ENCODE results near the gene NUP35.
"Not testable (repeated sequence)": the region's sequence is repeated elsewhere in the genome, so short reads cannot be mapped to it uniquely, and the experiment has no call there.

The NUP35 gene

GRCh38 chr2:183148955-183149354 is 24.7 kb downstream of the NUP35 start:
- DNase-seq, result no peak

DNA sequence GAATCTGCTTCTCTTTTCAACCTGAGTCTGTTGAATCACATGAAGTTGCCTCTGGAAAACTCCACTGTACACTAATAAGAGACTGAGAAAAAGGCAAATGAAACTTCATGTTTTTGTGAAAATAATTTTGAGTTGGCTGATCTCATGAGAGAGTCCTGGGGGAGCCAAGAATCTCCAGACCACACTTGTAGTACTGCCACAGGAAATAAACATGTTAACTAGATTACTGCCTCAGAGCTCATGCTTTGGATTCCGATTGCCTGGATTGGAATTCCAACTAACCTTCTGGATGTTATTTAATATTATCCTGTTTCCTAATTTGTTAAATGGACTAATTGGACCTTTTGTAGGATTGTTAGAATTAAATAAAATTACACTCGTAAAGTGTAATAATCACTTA is 25.2 kb downstream of the NUP35 start:
- no peak for DNase-seq

DNA sequence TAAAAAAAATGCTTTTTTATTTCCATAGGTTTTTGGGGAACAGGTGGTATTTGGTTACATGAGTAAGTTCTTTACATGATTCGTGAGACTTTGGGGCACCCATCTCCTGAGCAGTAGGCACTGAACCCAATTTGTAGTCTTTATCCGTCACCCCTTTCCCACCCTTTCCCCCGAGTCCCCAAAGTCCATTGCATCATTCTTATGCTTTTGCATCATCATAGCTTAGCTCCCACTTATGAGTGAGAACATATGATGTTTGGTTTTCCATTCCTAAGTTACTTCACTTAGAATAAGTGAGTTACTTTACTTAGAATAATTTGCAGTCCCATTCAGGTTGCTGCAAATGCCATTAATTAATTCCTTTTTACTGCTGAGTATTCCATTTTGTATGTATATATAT is 28.0 kb downstream of the NUP35 start:
- not testable (repeated sequence) for DNase-seq

- DNase-seq, result no peak
Measured at GRCh38 chr2:183153967-183154366, 29.7 kb downstream of the NUP35 start.

GRCh38 chr2:183154772-183155171 is 30.5 kb downstream of the NUP35 start:
- not testable (repeated sequence) for DNase-seq

- DNase-seq, result no peak
Measured at GRCh38 chr2:183157131-183157530, 32.9 kb downstream of the NUP35 start.

DNA sequence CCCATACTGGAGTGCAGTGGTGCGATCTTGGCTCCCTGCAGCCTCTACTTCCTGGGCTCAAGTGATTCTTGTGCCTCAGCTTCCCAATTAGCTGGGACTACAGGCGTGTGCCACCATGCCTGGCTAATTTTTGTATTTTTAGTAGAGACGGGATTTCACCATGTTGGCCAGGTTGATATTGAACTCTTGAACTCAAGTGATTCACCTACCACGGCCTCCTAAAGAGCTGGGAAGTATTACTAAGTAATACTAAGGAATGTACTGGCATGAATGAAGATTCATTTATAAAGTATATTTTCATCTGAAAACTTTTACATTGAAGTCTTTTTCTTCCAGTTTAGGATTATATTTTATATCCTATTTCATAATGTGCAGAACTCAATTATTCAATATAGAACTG is 38.1 kb downstream of the NUP35 start:
- no peak for DNase-seq

- no peak for DNase-seq
Measured at GRCh38 chr2:183163821-183164649, 39.8 kb downstream of the NUP35 start.

GRCh38 chr2:183164650-183165015 is 40.4 kb downstream of the NUP35 start:
- no peak for DNase-seq

GRCh38 chr2:183166210-183166609 is 42.0 kb downstream of the NUP35 start:
- no peak for DNase-seq

DNA sequence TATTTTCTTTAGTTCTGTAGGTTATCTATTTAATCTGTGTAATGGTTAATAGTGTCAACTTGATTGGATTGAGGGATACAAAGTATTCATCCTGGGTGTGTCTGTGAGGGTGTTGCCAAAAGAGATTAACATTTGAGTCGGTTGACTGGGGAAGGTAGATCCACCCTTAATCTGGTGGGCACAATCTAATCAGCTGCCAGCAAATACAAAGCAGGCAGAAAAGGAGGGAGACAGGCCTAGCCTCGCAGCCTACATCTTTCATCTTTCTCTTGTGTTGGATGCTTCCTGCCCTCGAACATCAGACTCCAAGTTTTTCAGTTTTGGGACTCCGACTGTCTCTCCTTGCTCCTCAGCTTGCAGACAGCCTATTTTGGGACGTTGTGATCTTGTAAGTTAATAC is 42.7 kb downstream of the NUP35 start:
- not testable (repeated sequence) for DNase-seq

GRCh38 chr2:183172220-183172887 is 48.1 kb downstream of the NUP35 start:
- no peak for DNase-seq

DNA sequence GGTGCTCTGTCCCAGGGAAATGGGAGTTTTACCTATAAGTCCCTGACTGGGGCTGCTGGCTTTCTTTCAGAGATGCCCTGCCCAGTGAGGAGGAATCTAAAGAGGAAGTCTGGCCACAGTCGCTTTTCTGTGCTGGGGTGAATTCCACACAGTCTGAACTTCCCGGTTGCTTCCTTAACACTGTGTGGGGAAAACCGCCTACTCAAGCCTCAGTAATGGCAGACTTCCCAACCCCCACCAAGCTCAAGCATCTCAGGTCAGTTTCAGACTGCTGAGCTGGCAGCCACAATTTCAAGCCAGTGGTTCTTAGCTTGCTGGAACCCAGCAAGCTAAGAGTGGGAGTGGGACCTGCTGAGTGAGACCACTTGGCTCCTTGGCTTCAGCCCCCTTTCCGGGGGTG is 54.9 kb downstream of the NUP35 start:
- no peak for DNase-seq

DNA sequence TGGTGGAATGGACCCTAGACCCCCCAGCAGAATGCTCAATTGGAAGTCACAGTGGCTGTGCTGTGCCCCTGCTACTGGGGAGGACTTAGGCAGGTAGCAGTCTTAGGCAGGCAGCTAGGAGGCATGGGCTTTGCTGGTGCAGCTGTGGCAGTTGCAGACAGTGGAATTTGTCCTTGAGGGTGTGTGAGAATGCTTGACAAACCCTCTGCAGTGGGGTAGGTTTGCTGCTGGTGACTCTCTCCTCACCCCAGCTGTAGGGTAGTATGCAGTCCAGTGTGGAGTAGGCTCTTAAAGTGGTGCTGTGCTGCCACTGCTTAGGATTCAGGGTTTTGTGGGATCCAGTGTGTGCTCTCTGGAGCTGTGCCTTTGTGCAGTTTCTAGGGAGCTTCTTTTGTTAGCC is 61.3 kb downstream of the NUP35 start:
- no peak for DNase-seq

GRCh38 chr2:183186296-183186695 is 62.1 kb downstream of the NUP35 start:
- DNase-seq, result no peak

GRCh38 chr2:183186766-183187165 is 62.5 kb downstream of the NUP35 start:
- DNase-seq, result no peak

GRCh38 chr2:183192343-183192742 is 68.1 kb downstream of the NUP35 start:
- no peak for DNase-seq

- DNase-seq, result no peak
Measured at GRCh38 chr2:183193904-183194303, 69.7 kb downstream of the NUP35 start.

DNA sequence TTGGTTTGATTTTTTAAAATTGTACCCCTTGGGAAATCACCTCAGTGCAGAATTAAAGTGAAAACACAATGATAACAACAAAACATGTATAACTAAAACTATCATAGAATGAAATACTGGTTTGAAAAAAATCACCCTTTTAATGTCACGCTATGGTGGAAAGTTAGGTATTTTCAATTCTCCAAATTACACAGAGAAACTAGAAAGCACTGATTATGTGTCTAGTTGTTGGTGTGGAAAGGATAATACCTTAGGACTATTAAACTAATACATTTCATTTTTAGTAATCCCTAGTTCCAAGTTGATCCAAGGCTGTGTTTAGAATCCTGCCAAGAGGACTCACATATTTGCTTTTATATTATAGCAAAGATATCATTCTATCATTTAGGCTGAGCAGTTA is 71.2 kb downstream of the NUP35 start:
- no peak for DNase-seq

DNA sequence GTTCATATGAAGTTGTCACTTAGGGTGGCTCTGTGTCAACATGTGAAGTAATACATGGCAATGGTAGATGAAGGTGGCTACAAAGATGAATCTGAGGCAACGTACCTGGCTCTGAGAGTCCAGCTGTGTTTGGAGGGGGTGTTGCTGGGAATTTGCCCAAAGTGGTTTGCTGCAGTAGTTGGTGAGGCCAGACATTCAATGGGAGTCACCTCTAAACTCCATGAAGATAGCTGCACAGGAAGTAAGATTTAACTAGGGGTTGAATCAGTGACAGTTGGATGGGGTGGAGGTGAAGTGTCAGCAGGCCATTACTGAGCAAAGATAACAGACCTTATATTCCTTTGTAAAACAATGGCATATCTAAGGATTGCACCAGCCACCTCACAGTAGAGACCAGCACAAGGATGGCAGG is 71.8 kb downstream of the NUP35 start:
- no peak for DNase-seq

DNA sequence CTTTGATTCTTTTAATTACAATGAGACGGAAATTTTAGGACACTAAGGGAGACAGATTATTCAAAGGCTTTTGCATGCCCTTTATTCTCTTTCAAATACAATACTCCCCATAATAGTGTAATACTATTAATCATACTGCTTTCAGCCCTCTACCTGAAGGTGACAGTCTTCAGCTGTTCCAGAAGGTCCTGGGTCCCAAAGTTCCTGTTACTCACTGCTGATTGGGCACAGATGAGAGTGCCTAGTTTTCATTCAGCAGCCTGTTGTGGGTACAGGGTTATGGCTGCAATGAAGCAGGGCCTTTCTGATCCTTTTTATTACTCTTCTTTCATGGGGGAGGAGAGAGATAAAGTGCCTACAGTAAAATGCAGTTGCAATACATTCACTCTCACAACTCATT is 80.2 kb downstream of the NUP35 start:
- no peak for DNase-seq

DNA sequence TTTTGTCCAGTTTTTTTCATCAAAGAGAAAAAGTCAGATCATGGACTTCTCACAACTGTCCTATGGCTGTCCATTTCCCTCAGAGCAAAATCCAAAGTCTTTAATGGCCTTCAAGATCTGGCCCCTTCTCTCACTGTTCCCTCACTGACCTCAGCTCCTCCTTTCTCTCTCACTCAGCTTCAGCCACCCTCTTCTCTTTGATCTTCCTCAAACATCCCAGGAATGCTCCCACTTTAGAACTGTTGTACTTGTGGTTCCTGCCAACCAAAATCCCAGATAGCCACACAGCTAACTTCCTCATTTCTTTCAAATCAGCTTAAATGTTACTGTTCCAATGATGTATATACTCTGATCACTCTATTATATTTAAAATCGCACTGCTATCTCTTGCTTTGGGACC is 82.9 kb downstream of the NUP35 start:
- DNase-seq, result no peak

DNA sequence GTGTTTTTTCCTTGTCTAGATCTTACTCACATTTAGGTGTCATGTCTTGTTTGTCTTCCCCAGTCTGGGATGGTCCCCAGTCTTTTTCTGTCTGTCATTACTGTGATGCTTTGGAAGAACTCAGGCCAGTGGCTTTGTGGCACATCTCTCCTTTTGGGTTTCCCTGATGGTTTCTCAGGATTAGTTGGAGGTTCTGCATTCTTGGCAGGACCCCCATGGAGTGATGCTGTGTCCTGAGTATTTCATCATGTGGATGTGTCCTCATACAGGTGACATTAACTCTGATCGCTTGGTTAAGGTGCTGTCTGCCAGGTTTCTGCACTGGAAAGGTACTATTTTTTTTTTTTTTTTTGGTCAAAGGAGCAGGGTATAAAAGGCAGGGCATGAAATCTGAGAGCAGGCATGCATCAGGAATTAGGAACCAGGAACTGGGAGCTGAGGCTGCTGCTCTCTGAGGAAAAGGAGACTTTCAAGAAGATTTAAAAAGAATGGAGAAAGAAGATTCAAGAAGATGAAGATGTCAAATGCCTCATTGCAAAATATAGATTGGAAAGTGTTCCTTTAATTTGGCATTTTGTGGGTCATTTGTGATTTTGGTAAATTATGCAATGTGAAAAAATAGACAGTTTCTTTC is 85.3 kb downstream of the NUP35 start:
- DNase-seq, result no peak
